ENCODE measurements around the gene PPP2R1B.

The PPP2R1B gene

DNA sequence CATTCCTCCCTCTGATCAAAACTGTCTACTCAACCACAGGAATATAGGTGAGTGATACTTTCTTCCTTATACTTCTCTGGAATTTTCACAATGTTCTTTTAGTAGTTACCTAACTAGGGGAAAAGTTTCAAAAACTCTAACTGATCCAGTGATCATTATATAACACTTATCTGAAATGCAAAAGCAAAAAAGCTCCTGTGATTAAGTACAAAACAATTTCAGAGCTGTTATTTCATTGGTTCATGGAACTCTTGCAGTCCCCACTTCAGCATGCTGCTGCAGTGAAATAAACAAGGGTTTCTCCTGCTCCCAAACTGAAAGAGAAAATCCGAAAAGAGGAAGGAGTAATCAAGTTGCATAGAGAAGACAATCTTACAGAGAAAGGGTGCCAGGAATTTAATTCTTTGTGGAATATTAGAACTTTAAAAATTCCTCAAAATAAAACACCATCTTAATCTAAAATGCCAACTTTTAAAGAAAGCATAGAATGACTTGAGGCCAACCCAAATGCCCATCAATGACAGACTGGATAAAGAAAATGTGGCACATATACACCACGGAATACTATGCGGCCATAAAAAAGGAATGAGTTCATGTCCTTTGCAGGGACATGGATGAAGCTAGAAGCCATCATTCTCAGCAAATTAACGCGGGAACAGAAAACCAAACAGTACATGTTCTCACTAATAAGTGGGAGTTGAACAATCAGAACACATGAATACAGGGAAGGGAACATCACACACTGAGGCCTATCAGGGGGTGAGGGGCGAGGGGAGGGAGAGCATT lies 20.3 kb downstream of the PPP2R1B start:
- no peak for DNase-seq

- no peak for DNase-seq
These were observed 22.5 kb downstream of the PPP2R1B start for GRCh38 chr11:111743700-111744099.

DNA sequence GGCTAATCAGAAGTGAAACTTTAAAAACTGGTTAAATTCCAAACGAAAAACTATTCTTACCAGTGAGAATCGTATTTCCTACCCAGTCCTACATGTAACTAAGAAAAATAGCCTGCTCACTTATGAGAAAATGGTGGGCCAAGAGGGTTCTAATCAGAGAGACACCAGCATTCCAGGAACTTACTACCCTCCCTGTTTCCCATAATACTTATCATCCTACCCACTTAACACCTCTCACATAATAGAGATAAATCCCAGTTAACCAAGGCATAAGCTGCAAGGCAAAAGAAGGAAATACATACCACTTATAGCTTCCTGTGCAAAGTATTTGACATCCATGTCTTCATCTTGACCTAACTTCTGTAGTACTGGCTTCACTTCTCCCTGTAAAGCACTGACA lies 24.4 kb downstream of the PPP2R1B start:
- no peak for DNase-seq

- DNase-seq = no peak
These were observed 26.9 kb downstream of the PPP2R1B start for GRCh38 chr11:111739299-111739698.

DNA sequence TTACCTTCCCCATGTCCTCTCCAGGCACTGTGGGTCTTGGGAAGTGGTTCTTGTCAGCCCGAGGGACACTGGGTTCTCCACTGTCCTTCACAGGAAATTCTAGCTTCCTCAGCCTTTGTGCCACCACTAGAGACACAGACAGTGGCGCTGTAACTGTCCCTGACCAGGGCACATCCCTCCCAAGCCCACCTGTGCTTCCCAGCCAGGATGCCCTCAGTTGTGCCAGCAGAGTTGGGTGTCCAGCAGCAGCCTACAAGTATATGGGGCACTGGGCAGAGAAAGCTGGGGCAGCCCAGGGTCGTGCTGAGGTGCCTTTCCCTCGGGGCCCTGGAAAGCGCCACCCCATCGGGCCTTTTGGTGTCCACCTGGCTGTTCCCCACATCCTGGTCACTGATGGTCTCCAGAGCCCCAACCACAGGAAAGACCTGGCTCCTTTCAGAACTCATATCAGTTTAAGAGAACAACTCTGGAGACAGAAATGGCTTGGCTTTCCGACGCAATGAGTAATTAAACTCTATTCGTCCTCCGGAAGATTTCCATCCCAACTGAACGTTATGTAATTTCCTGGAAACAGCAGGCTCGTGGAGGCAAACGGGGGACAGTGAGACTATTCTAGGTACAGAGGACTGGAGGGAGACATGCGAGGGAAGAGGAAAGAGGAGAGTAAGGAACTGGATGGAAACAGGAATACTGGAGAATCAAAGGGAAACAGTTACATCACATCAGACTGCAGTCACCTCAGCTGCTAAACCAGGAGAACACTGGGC lies 28.6 kb downstream of the PPP2R1B start:
- no peak for DNase-seq

DNA sequence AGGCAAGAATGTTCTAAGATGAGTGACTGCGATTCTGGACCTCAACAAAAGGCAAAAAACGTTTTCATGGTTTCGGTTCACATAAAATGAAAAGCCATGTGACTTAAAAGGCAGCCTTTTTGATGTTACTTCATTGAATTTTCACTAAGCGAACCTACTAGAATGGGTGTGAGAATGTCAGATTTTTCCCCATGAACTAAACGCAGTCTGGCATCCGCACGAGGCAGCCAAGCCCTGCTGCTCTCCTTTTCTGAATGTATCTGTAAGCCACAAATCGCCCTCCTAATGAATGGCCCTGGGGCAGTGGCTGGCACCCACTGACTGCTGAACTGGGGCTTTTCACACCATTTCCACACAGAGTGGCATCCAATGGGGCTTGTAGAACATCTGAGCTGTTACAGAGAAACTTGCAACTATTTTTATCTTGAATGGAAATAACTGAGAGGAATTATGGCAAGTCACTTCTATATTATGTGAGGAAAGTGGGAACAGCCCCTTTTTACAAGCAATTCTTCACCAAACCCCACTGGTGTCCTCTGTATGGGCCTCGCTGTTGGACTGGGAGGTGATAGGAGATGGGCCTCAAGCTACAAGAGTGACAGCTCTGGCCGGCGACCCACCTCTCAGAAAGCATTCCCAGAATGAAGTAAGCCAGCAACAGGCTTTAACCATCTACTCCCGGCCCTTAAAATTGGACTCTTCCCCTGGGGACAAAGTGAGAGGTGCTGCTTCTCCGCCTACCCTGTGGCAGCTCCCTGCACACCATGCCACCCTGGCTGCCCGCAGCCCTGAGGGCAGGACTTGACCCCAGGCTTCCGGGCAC lies 29.4 kb downstream of the PPP2R1B start:
- no peak for DNase-seq

- DNase-seq = no peak
These were observed 30.0 kb downstream of the PPP2R1B start for GRCh38 chr11:111736181-111736590.

- DNase-seq = no peak
These were observed 30.7 kb downstream of the PPP2R1B start for GRCh38 chr11:111735262-111736116.

GRCh38 chr11:111734954-111735261 lies 31.3 kb downstream of the PPP2R1B start:
- DNase-seq = no peak

DNA sequence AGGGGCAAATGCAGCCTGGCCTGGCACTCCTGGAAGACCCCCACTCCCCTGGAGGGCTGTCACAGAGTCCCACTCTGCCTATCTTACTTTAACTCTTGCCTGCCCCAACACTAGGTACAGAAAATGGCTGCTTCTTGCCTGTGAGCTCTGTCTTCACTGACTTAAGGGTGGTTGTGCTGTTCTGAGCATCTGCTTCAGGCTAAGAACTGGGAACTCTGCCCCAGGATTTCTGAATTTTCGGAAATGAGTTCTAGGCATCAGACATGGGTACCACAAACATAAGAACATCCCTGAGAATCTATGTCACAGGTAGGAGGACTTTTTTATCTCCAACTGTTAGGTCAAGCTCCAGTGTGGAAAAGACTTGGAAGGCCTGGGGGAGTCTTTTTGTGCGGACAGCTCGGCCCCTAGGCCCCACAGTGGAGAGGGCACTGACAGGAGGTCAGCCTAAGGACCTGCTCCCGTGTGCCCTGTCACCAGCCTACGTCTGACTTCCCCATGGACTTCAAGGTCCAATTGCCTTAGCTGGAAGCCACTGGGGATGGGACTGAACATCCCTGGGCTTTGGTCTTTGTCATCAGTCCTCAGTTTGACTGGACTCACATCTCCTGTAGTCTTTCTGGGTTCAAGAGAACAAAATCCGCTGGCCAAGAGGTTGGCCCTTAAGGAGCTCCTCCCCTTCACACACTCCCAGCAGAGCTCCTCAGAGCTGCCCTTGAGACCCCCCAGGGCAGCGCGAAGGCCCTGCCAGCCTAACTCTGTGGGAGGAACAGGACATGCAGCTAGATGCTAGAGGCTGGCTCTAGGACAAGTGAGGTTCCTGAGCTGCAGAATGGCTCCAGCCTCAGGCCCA lies 31.9 kb downstream of the PPP2R1B start:
- DNase-seq = no peak

DNA sequence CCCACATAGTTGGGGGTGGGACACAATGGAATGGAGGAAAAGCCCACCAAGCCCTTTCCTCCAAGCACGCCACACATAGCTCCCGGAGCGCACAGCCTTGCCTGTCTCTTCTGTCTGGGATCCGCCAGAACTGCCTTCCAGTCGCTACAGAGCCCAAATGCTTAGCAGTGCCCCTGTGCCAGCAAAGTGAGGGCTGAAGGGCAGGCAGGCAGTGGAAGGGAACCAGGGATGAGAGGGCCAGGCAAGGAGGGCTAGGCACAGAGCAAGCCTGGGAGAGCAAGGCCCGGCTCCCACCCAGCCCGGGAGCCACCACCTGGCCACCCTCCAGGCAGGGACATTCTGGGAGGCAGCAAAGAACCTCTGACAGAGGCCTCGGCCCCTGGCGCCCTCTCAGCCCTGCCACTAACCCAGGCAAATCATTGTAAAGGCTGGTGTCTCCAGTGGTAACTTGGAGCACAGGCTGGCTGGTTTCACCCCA lies 32.5 kb downstream of the PPP2R1B start:
- no peak for DNase-seq

GRCh38 chr11:111733016-111733415 lies 33.2 kb downstream of the PPP2R1B start:
- no peak for DNase-seq

GRCh38 chr11:111731821-111732220 lies 34.4 kb downstream of the PPP2R1B start:
- DNase-seq = no peak

GRCh38 chr11:111730871-111731591 lies 35.2 kb downstream of the PPP2R1B start:
- no peak for DNase-seq

- no peak for DNase-seq
These were observed 36.3 kb downstream of the PPP2R1B start for GRCh38 chr11:111729831-111730311.

- DNase-seq = no peak
These were observed 36.9 kb downstream of the PPP2R1B start for GRCh38 chr11:111729071-111729830.

DNA sequence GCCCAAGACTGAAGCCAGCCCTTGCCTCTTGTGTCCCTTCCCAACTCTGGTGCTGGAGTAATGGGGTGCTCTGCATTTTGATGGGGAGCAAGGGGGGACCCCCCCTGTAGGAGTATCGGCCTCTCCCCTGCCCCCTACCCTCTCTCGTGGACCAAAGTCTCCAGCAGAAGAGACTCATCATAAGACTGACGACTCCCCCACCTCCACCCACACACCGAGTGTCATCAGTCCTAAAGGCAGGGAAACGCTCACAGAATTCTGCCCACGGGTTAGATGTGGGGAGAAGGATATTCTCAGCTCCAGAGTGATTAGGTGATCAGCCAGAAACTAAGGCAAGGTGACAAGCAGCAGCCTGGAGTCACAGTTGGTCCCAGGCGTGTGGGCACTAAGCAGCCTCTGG lies 38.8 kb downstream of the PPP2R1B start:
- DNase-seq = no peak

DNA sequence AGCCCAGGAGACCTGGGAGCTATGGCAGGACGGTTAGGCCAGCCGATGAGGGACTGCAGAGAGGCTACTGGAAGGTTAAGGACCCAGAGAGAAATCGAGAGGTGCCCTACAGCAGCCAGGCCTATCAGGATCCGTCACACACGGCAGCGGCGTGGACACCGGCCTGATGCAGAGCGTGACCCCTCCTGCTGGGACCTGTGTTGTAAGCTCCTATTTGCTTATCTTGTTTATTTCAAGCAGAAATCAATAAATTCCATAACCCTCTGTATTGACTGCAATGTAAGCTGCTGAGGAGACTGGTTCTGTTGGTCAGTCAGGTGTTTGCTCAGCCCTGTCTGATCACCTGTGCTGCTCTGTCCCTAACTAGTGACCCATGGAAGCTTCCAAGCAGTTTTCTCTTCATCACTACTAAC lies 39.9 kb downstream of the PPP2R1B start:
- no peak for DNase-seq

DNA sequence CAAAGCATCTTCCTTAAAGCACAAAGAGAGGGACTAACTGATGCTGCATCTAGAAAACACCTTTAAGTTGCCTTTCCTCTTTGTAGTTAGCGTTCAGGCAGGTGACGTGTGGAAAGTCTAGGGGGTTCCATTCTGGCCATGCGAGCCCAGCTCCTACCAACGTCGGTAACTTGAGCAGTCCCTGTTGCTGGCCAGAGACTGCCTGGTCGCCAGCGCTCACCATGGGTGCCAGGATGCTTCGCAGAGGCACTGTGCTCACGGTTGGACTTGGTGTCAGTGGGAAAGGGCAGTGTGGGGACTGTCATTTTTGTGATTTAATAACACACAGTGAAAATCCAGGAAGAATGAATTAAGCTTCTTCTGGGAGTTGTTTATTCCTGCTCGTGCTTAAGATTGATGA lies 40.6 kb downstream of the PPP2R1B start:
- no peak for DNase-seq

DNA sequence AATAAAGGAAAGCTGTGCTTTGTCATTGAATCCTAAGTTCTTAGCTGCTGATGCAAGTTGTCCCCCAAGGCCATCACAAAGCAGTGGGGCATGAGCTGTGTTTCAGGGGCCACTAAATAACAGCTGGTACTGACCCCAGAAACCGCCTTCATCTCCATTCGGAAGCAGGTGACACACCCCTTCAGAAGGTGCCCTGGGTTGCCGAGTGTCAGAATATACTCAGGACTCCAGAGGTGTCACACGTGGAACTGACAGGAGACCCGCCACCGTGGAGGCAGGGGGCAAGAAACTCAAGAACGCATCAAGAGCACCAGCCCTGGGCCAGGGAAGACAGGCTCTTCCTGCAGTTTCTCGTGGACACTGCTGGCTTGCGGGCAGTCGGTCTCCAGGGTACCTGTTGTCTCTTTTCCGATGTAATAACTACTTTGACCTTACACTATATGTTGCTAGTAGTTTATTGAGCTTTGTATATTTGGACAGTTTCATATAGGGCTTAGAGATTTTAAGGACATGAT lies 41.5 kb downstream of the PPP2R1B start:
- DNase-seq = no peak
